GM13976 (cell line): ENCODE measurements around the gene ZMAT1.
"Not testable (repeated sequence)": the region's sequence is repeated elsewhere in the genome, so short reads cannot be mapped to it uniquely, and the experiment has no call there.

ENCODE experiments used
- DNase-seq: peaks from one replicate; pipeline ENCODE4 v3.0.0; 2012; ENCODE audit warnings: low spot score
- in situ Hi-C: fragments of 300-500 bp; cut with MboI; formaldehyde crosslinking; loops from one replicate; pipeline ENCODE4 v1.12.0; 2022; ENCODE audit warnings: low sequenced_read_pairs, mixed read lengths, inconsistent platforms; ENCODE audit not compliant: unreplicated experiment
- TF ChIP-seq, protein P1 (sequence below): IDR thresholded peaks from 2 replicates; pipeline ENCODE4 v1.5.1; 2012; ENCODE audit warnings: borderline replicate concordance, mild to moderate bottlenecking; ENCODE audit not compliant: insufficient read depth; ENCODE audit errors: extremely low read depth, missing control alignments, control extremely low read depth

The ZMAT1 gene

DNA sequence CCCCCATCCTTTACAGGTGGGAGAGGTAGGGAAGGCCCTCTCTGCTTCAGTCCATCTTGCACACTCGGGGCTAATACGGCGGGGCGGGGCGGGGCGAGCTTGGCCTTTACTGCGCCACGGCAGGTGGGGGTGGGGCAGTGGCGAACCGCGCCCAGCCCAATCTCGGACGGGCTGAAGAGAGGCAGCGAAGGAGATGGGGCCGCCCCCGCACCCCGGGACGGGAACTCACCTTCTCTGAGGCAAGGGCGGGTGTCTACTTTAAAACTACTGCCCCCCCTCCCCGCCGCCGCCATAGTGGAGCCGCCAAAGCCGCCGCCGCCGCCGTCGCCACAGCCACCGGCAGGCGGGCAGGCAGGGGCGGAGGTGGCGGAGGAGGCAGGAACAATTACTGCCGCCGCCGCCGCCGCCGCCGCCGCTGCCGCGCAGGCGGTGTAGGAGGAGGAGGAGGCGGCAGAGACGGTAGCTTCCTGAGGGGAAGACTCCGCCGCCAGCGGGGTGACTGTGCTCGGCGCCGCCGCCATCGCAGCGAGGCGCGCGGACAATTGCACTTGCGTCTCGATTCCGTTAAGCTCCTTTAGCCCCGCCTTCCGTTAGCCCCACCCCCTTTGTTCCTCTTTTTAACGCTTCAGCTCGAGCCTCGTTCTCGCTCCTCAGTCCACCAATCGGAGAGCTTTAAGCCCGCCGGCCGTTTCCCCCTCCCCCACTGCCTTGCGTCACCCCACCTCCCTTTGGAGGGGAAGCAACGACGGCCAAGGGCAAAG is at the start of gene ZMAT1:
Gene ZMAT1, minus strand, starts transcription at position 540 of the 761 bp plus-strand sequence. Its CDS starts 19 bp downstream, at position 521.
- in situ Hi-C loops: no loop called here
- peak; percentile 65 for DNase-seq
- TF ChIP-seq, protein P1, sequence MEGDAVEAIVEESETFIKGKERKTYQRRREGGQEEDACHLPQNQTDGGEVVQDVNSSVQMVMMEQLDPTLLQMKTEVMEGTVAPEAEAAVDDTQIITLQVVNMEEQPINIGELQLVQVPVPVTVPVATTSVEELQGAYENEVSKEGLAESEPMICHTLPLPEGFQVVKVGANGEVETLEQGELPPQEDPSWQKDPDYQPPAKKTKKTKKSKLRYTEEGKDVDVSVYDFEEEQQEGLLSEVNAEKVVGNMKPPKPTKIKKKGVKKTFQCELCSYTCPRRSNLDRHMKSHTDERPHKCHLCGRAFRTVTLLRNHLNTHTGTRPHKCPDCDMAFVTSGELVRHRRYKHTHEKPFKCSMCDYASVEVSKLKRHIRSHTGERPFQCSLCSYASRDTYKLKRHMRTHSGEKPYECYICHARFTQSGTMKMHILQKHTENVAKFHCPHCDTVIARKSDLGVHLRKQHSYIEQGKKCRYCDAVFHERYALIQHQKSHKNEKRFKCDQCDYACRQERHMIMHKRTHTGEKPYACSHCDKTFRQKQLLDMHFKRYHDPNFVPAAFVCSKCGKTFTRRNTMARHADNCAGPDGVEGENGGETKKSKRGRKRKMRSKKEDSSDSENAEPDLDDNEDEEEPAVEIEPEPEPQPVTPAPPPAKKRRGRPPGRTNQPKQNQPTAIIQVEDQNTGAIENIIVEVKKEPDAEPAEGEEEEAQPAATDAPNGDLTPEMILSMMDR: no peak

DNA sequence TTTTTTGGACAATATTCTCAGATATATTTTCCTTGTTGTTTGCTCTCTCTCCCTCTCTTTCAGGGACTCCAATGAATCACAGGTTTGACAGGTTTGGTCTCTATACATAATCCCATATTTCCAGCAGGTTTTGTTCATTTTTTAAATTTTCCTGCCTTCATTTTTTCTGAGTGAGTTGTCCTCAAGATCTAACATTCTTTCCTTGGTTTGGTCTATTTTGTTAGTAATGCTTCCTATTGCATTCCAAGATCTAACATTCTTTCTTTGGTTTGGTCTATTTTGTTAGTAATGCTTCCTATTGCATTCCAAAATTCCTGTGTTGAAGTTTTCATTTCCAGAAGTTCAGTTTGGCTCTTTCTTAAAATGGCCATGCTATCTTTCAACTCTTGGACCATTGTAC is 45.3 kb upstream of the ZMAT1 start:
- TF ChIP-seq, protein P1: no peak
- DNase-seq: no peak
- in situ Hi-C loops: no loop called here

DNA sequence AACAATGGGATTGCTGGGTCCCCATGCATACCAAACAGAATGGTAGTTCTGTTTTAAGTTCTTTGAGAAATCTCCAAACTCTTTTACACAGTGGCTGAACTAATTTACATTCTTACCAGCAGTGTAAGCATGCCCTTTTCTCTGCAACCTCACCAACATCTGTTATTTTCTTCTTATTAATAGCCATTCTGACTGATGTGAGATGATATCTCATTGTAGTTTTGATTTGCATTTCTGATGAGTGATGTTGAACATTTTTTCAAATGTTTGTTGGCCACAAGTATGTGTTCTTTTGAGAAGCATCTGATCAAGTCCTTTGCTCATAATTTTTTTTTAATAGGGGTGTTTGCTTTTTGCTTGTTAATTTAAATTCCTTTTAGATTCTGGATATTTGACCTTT is 41.2 kb upstream of the ZMAT1 start:
- in situ Hi-C loops: no loop called here
- TF ChIP-seq, protein P1: no peak
- DNase-seq: no peak

DNA sequence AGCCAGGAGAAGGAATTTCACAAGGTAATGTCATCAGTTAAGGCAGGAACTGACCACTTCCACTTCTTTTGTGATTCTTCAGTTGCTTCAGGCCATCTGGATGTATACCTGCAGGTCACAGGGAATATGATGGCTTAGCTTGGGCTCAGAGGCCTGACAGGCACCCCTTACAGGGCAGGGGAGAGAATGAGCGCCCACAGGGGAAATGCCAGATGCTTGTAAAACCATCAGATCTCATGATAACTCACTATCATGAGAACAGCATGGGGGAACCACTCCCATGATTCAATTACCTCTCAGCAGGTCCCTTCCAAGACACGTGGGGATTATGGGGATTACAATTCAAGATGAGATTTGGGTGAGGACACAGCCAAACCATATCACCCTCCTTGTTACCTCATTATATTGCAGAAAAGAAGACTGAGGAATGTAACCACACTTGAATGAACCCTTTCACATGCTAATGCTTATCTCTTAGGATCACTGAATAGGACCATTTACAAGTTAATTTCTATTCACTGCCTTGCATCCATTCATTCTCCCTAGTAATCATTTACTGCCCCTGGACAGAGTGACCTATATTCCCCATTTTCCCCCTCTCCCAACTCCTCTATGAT is 33.2 kb upstream of the ZMAT1 start:
- DNase-seq, in situ Hi-C loops: not testable (repeated sequence)

DNA sequence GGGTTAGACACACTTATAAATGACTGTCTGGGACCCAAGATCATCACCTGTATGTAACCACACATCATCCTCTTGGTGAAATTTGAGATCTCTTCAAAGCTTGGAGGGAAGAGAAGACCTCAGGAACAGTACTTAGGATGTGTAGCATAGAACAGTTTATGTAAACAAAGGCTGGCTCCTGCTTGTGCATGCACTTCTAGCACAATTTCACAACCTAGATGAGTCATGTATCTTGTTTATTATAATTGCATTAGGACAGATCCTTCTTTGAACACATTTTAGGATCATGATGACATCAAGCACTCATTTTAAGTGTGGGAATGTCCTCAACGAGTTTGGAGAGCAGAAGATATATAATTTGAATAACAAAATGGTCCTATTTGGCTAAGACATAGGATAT is 26.3 kb upstream of the ZMAT1 start:
- TF ChIP-seq, protein P1: no peak
- in situ Hi-C loops: no loop called here
- no peak for DNase-seq

DNA sequence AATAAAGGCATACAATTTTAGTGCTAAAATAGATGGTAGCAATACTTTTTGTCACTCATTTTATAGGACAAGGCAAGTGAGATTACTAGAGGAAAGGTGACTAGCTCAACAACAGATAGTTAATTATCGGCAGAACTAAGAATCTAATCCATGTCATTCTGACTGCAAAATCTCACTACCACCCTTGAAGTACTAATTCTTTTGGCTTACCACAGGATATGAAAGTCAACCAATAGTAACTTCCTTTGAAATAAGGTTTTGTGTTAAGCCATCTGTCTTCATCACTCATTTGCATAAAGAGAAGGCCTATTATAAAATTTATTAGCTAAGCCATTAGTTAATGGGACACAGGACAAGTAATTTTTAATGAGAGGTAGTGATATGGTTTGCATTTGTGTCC is 25.3 kb upstream of the ZMAT1 start:
- in situ Hi-C loops: no loop called here
- DNase-seq: no peak
- TF ChIP-seq, protein P1: no peak

DNA sequence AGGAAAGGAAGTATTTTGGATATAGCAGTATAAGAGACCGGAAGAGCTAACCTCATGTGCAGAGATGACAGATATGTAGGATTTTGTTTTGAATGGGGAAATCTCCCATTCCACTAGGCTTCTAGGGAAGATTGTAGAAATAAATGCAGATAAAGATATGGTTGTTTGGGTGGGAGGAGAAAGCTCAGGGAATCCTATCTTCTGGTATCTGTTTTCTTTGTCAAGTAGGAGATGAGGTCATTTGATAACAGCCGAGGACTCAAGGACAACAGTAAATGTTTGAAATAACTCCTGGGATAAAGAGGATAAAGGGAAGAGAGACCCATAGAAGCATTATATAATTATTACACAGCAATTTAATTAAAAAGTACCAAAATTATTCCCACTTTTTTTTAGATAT is 24.7 kb upstream of the ZMAT1 start:
- no peak for DNase-seq
- TF ChIP-seq, protein P1: no peak
- in situ Hi-C loops: no loop called here
